Activated CD4-positive, alpha-beta T cell treated with anti-CD3 and anti-CD28 coated beads for 36 hours (primary cell): ENCODE results near the gene NPL. TPM values are rescaled to one million over a fixed set of nuclear protein-coding genes. Genes with fewer than 3 reads are reported as not detected.

Experiments
- ATAC-seq: fragments of 200-7000 bp; cut with Tn5 transposase; one replicate; pipeline ENCODE4 v1.10.0; 2021; ENCODE audit warnings: mild to moderate bottlenecking, moderate library complexity
- CTCF ChIA-PET: fragments of 350-600 bp; sonication (Branson Sonifier 250); formaldehyde crosslinking; loops from one replicate; lab custom pipeline; 2021; ENCODE audit warnings: antibody characterized with exemption; lab: Charles Lee
- POLR2A ChIA-PET: fragments of 350-600 bp; sonication (Branson Sonifier 250); formaldehyde crosslinking; loops from one replicate; lab custom pipeline; 2021; ENCODE audit warnings: antibody characterized with exemption, inconsistent platforms; lab: Charles Lee
- DNase-seq: peaks from one replicate; pipeline ENCODE4 v3.0.0-alpha.2; 2020
- H3K27ac Mint-ChIP-seq: one replicate; pipeline ENCODE4 v1.8.0; 2021; ENCODE audit warnings: mixed read lengths
- H3K27me3 Mint-ChIP-seq: one replicate; pipeline ENCODE4 v1.8.0; 2021; ENCODE audit warnings: mixed read lengths
- H3K36me3 Mint-ChIP-seq: one replicate; pipeline ENCODE4 v1.8.0; 2021; ENCODE audit warnings: low read depth, mixed read lengths
- H3K4me1 Mint-ChIP-seq: one replicate; pipeline ENCODE4 v1.8.0; 2021; ENCODE audit warnings: mixed read lengths
- H3K4me3 Mint-ChIP-seq: one replicate; pipeline ENCODE4 v1.8.0; 2021; ENCODE audit warnings: mild to moderate bottlenecking, moderate library complexity, mixed read lengths
- H3K9me3 Mint-ChIP-seq: one replicate; pipeline ENCODE4 v1.8.0; 2021; ENCODE audit warnings: low read depth, mixed read lengths
- intact Hi-C, 2 experiments: fragments of 100-400 bp; cut with DNase I in 1 of 2; cut with micrococcal nuclease in 1 of 2; formaldehyde crosslinking; loops; one replicate each; pipeline versions ENCODE4 v1.14.2 to v1.15.1; 2022 to 2024; cut with DNase I, micrococcal nuclease
- total RNA-seq, 2 experiments: library from RNA; stranded (reverse); gene quantifications; one replicate each; pipeline ENCODE4 v1.2.3, GENCODE V29; 2021

The NPL gene, protein sequence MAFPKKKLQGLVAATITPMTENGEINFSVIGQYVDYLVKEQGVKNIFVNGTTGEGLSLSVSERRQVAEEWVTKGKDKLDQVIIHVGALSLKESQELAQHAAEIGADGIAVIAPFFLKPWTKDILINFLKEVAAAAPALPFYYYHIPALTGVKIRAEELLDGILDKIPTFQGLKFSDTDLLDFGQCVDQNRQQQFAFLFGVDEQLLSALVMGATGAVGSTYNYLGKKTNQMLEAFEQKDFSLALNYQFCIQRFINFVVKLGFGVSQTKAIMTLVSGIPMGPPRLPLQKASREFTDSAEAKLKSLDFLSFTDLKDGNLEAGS
- total RNA-seq: 1 to 10 TPM; 4.0 to 5.6 TPM

DNA sequence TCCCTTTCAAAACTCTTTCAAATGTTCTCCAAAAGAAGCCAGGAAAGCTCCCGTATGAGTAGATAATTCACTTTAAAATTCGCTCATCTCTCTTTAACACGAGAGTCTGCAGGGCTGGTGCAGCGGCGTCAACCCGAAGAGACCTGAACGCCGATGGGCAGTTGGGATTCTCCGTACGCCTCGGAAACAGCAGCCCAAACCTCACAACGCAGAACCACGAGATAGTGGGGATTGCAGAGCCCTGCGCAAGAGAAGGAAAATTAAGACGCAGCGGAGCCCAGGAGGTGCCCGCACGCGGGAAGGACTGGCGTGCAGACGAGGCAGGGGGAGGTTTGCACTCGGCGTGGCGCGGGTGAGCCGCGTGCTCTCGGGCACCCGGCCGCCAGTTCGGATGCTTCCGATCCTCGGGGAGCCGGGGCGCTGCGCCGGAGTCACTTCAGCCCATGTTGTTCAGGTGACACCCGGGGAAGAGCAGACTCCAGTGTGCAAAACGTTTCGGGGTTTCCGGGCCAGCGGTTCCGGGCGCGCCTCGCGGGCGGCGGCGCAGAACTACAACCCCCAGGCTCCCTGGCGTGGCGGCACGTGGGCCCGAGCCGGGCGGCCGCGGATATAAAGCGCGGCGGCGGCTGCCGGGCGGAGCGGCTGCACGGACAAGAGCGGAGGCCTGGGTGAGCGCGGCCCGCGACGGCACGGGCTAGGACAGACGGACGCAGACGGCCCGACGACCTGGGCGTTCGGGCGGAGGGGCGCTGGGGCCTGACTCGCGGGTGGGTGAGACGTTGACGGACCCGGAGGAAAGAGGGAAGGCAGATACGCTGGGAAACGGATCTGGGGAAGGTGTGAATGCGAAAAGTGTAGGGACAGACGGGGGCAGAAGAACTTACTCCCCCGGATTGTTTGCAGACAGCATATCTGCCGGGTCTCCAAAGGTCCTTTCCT, at the start of gene NPL:
TSS of gene NPL (plus strand) at position 636 of the 939 bp plus-strand sequence. CDS start 4,599 bp downstream, outside the sequence.
- H3K4me3 Mint-ChIP-seq: peak within 1 kb of the TSS; percentile 79
- H3K9me3 Mint-ChIP-seq: no peaks in the 10 kb centered on the region
- peak; percentile 90 for DNase-seq
- intact Hi-C loops: loop anchor here (1.0 to 2.0 kb wide), 4 partner anchors 50 to 761 kb away; partner anchors contain the start of genes DHX9 (in 2 of the 2), RGS16 (in 1 of the 2) and RNASEL (in 1 of the 2)
- H3K27me3 Mint-ChIP-seq: peaks cover 4% of the 10 kb centered on the region
- ChIA-PET POLR2A (no interaction called here), CTCF (interaction anchor here (1.1 to 14.1 kb wide), 4 partner anchors 7 to 207 kb away, joined by 5 to 772 read pairs (median 5); partner anchors contain the start of genes RGS16 and RNASEL)
- H3K4me1 Mint-ChIP-seq: peaks cover 11% of the 10 kb centered on the region
- ATAC-seq: peak; percentile 95
- peak within 1 kb of the TSS; percentile 68 for H3K27ac Mint-ChIP-seq
- no peaks in the 10 kb centered on the region for H3K36me3 Mint-ChIP-seq

DNA sequence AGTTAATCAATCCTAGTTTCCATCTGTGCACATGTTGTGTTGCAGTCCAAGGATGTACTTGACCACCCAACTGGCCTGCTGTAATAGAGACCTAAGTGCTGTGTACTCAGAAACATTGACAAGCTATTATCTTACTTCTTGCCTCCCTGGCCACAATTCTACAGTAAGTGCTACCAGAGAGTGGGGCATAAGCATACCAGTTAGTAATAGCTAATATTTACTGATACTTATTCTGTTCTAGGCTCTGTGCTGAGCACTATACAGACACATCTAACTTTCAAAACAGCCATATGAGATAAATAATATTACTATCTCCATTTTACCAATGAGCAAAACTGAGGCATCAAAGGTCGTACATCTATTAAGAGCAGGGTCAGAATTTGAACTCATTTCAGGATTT, 49.5 kb upstream of the NPL start:
- no peak overlapping the region for H3K27ac Mint-ChIP-seq
- peaks cover 2% of the 10 kb centered on the region for H3K9me3 Mint-ChIP-seq
- DNase-seq (no peak), ATAC-seq (no peak)
- no peaks in the 10 kb centered on the region for H3K27me3 Mint-ChIP-seq
- CTCF ChIA-PET: no interaction called here
- no peaks in the 10 kb centered on the region for H3K36me3 Mint-ChIP-seq
- intact Hi-C loops: no loop called here
- H3K4me3 Mint-ChIP-seq: no peak overlapping the region
- POLR2A ChIA-PET: no interaction called here
- no peaks in the 10 kb centered on the region for H3K4me1 Mint-ChIP-seq

DNA sequence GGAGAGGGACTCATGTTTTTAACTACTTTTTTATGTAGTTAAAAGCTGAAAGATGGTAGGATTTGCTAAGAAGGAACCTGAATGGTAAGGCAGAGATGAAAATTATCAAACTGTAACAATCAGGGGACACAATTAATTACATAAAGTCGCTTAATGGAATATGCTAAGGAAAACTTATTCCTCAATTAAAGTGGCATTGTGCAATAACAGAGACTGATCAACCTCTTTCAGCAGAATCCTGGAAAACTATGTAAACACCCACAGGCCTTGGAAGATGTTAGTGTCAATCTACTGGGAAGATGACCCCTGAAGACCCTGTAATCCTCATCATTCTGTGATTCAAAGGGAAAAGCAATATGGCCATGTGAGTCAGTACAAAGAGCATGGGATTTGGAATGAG, 46.8 kb upstream of the NPL start:
- no peak overlapping the region for H3K4me3 Mint-ChIP-seq
- ATAC-seq (no peak), DNase-seq (no peak)
- ChIA-PET CTCF (interaction anchor here (0.6 kb wide), 1 partner anchor 155 kb away, joined by 3 read pairs; no protein-coding TSS in a partner anchor), POLR2A (no interaction called here)
- no peaks in the 10 kb centered on the region for H3K4me1 Mint-ChIP-seq
- intact Hi-C loops: no loop called here
- peaks cover 7% of the 10 kb centered on the region for H3K27me3 Mint-ChIP-seq
- no peaks in the 10 kb centered on the region for H3K36me3 Mint-ChIP-seq
- no peaks in the 10 kb centered on the region for H3K9me3 Mint-ChIP-seq
- H3K27ac Mint-ChIP-seq: no peak overlapping the region

DNA sequence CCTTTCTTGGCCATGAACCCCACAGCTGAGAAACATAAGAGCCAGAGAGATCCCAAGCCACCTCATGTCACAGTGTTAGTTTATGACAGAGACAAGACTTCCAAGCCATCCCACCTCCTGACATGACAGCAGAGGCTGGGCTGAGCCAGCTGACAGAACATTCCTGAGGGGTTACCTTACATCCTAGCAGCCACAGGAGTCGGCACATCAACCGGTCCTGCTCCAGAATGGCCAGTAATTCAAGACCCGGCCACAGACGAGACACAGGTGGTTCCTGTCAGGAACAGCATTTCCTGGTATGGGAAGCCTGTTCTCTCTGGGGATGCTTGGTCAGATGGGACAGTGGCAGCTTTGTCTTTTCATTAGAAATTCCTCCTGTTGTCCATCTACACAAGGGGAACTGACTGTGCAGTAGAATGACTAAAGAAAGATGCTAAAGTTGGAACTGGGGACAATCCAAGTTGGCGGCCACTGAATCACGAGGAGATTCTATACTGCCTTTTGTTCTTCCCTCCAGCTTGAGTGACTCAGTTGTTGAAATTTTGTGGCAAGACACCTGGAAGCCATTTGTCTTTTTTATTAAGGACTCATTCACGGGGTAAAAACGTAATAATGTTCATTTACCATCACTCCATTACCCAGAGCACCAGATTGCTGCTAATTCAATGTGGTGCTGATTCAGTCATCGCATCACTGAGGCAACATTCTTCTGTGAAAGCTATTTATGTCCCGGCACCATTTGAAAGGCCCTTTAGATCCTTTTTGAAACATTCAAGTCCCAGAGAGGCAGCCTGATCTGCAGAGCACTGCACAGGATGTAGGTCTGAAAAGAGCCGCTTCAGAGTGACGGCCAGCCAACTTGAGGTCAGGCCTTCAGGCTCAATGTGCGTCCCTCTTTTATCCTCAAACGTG, 37.2 kb upstream of the NPL start:
- Mint-ChIP-seq H3K4me3 (no peak overlapping the region), H3K9me3 (no peaks in the 10 kb centered on the region), H3K36me3 (peaks cover 1% of the 10 kb centered on the region), H3K4me1 (no peaks in the 10 kb centered on the region), H3K27me3 (peaks cover 24% of the 10 kb centered on the region), H3K27ac (no peak overlapping the region)
- POLR2A ChIA-PET: no interaction called here
- no peak for DNase-seq
- intact Hi-C loops: no loop called here
- CTCF ChIA-PET: interaction anchor here (0.9 kb wide), 1 partner anchor 158 kb away, joined by 3 read pairs; no protein-coding TSS in a partner anchor
- ATAC-seq: no peak

DNA sequence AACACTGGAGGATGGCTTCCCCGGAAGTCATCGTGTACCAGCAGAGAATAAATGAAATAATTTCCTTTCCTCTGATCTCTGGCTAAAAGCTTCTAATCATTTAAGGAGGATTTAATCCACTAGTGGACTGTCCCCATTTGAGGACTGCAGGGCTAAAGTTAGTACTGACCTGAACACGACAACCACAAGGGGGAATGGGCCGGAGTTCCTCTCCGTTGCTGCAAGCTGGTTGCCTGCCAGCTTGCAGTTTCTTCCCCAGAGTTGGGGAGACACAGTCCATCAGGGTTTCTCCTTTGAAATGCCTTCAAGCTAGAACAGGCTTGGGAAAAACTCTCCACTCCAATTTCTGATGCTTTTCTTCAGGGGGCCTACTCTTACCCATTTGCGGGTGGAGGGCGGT, 35.5 kb upstream of the NPL start:
- Mint-ChIP-seq H3K27ac (no peak overlapping the region), H3K9me3 (no peaks in the 10 kb centered on the region), H3K4me1 (no peaks in the 10 kb centered on the region), H3K27me3 (peaks cover 19% of the 10 kb centered on the region), H3K36me3 (peaks cover 1% of the 10 kb centered on the region), H3K4me3 (no peak overlapping the region)
- no peak for DNase-seq
- CTCF ChIA-PET: interaction anchor here (1.3 kb wide), 1 partner anchor 29 kb away, joined by 3 read pairs; no protein-coding TSS in a partner anchor
- POLR2A ChIA-PET: no interaction called here
- ATAC-seq: no peak
- intact Hi-C loops: no loop called here

DNA sequence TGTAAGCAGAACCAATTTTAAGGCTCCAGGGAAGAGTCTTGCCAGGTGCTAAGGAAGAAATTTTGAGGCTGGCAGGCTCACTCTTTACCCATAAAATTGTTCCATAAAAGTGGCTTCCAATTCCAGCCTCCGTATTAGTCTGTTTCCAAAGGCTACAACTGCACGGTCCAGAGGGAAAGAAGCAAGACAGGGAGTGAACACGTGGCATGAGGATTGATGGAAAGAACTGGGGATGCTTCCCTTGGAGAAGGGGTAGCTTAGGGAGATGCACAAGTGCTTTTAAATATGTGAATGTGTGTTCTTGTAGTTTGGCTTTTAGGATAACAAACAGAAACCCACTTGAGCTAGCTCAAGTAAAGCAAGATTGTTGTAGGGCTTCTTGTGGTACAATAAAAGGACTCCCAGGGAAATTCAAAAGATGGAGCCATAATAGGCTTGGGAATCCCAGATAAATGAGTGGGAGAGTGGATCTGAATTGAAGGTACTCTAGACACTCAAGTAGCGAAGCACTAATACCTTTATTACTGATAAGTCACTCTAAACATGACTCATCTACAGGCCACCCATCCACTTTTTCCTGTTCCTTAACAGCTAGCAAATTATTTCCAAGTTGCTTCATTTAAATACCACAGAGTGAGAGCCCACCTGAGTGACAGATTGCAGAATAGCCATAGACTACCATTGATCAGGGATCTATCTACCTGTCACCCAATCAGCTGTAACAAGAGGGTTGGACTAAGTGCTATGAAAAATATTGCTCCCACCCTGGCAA, 34.8 kb upstream of the NPL start:
- ChIA-PET CTCF (interaction anchor here (1.3 kb wide), 1 partner anchor 28 kb away, joined by 3 read pairs; no protein-coding TSS in a partner anchor), POLR2A (no interaction called here)
- H3K4me1 Mint-ChIP-seq: no peaks in the 10 kb centered on the region
- no peaks in the 10 kb centered on the region for H3K36me3 Mint-ChIP-seq
- no peak for DNase-seq
- peaks cover 14% of the 10 kb centered on the region for H3K27me3 Mint-ChIP-seq
- H3K9me3 Mint-ChIP-seq: no peaks in the 10 kb centered on the region
- H3K4me3 Mint-ChIP-seq: no peak overlapping the region
- intact Hi-C loops: no loop called here
- ATAC-seq: no peak
- no peak overlapping the region for H3K27ac Mint-ChIP-seq

DNA sequence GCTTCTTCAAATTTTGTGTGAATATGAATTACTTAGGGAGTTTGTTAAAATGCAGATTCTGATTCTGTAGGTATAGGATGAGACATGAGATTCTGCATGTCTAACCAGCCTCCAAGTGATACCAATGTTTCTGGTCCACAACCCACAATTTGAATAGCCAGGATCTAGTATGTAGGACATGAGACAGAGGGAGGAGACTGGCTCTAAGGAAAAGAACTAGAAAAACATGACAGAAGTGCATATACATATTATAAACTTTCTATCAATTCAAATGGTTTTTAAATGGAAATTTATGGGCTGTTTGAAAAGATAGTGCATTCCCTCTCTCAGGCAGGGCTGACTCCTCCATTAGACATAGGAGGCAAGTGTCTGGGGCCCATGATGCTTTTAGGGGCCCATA, 33.9 kb upstream of the NPL start:
- ATAC-seq: no peak
- no peaks in the 10 kb centered on the region for H3K9me3 Mint-ChIP-seq
- no peak overlapping the region for H3K4me3 Mint-ChIP-seq
- intact Hi-C loops: no loop called here
- no peak overlapping the region for H3K27ac Mint-ChIP-seq
- DNase-seq: no peak
- ChIA-PET POLR2A (no interaction called here), CTCF (no interaction called here)
- H3K36me3 Mint-ChIP-seq: no peaks in the 10 kb centered on the region
- H3K27me3 Mint-ChIP-seq: peaks cover 13% of the 10 kb centered on the region
- no peaks in the 10 kb centered on the region for H3K4me1 Mint-ChIP-seq

DNA sequence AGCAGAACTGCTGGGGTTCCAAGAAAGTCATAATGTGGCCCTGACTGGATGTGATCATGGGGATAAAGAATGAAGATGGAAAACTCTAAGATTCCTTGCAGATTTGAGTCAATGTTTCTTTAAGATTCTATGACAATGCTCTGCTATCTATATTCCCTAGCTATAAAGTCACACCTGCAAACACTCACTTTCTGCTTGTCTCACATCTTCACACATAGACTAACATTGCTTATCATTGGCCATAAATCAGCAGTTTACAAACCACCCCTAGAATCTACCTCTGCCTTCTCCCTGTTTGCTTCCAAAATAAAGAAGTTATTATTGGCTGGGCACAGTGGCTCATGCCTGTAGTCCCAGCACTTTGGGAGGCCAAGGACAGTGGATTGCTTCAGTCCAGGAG, 33.1 kb upstream of the NPL start:
- ChIA-PET POLR2A (no interaction called here), CTCF (no interaction called here)
- Mint-ChIP-seq H3K4me3 (no peak overlapping the region), H3K36me3 (no peaks in the 10 kb centered on the region), H3K4me1 (no peaks in the 10 kb centered on the region), H3K27me3 (peaks cover 9% of the 10 kb centered on the region), H3K9me3 (peaks cover 1% of the 10 kb centered on the region), H3K27ac (no peak overlapping the region)
- ATAC-seq (no peak), DNase-seq (no peak)
- intact Hi-C loops: no loop called here

DNA sequence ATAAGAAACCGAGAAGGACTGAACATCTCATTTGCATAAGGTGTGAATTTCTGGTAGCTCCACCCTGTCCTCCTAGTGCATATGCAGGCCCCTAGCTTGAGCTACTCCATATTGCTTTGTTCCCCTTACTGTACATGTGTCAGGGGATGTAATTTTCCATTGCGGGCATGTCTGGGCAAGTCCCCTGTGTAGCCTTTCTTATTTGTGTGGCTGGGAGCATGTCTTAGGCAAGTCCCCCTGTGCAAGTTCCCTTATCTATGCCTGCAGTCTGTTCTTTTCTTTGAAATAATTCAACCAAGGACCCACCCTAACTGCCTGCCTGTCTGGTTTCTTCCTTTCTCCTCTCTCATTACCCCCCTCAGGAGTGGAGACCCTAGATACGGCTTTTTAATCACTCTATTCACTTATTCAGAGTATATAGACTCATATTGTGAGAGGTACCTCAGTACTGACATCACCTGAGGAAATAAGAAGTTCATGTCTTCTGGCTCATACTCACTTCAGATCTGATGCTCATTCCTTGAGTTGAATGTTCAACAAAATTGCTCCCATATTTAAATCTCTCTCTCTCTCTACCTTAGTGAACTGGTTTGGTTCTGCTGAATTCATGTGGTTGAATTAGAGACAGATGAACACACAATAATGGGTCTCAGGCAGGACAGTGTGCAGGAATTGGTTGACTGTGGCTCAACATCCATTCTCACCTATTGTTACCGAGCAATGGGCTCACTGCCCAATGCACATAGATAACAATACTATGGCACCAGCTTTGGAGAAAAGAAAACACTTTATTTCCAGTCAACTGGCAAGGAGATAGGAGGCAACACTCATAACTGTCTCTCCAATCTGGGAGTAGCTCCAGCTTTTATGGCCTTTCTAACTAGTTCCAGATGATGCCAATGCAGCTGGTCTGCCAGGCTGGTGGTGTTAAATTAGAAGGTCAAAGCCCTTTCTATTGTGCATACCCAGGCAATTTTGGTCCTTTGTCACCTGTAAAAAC, 27.9 kb upstream of the NPL start:
- peaks cover 7% of the 10 kb centered on the region for H3K9me3 Mint-ChIP-seq
- H3K27ac Mint-ChIP-seq: peak overlapping the region; percentile 55
- DNase-seq (no peak), ATAC-seq (no peak)
- no peaks in the 10 kb centered on the region for H3K4me1 Mint-ChIP-seq
- H3K4me3 Mint-ChIP-seq: no peak overlapping the region
- POLR2A ChIA-PET: no interaction called here
- peaks cover 10% of the 10 kb centered on the region for H3K27me3 Mint-ChIP-seq
- no peaks in the 10 kb centered on the region for H3K36me3 Mint-ChIP-seq
- CTCF ChIA-PET: interaction anchor here (0.7 to 3.8 kb wide), 4 partner anchors 12 to 23 kb away, joined by 3 to 24 read pairs (median 4); no protein-coding TSS in a partner anchor
- intact Hi-C loops: no loop called here
